NCI-H226 (cell line): ENCODE results near the gene ZNF611.
"Not testable (repeated sequence)": the region's sequence is repeated elsewhere in the genome, so short reads cannot be mapped to it uniquely, and the experiment has no call there.

Experiments used
- DNase-seq: peaks from one replicate; pipeline ENCODE4 v3.0.0-alpha.2; 2015

Gene ZNF611

GRCh38 chr19:52675239-52675638, 59.6 kb downstream of the ZNF611 start:
- not testable (repeated sequence) for DNase-seq

- DNase-seq = peak; percentile 44
Observed at GRCh38 chr19:52673014-52673413, 61.8 kb downstream of the ZNF611 start.

GRCh38 chr19:52670046-52670445, 64.8 kb downstream of the ZNF611 start:
- peak; percentile 55 for DNase-seq

GRCh38 chr19:52669586-52669985, 65.3 kb downstream of the ZNF611 start:
- DNase-seq = no peak

- no peak for DNase-seq
Observed at GRCh38 chr19:52667972-52668371, 66.9 kb downstream of the ZNF611 start.

- no peak for DNase-seq
Observed at GRCh38 chr19:52666506-52666905, 68.3 kb downstream of the ZNF611 start.

GRCh38 chr19:52665529-52665928, 69.3 kb downstream of the ZNF611 start:
- peak; percentile 96 for DNase-seq

- DNase-seq = peak; percentile 77
Observed at GRCh38 chr19:52665027-52665426, 69.8 kb downstream of the ZNF611 start.

GRCh38 chr19:52664461-52664860, 70.4 kb downstream of the ZNF611 start:
- no peak for DNase-seq

GRCh38 chr19:52662631-52663030, 72.2 kb downstream of the ZNF611 start:
- DNase-seq = peak; percentile 89

GRCh38 chr19:52660981-52661380, 73.9 kb downstream of the ZNF611 start:
- peak; percentile 68 for DNase-seq

- no peak for DNase-seq
Observed at GRCh38 chr19:52659013-52659412, 75.8 kb downstream of the ZNF611 start.

GRCh38 chr19:52658595-52658994, 76.2 kb downstream of the ZNF611 start:
- DNase-seq = no peak

- DNase-seq = no peak
Observed at GRCh38 chr19:52653161-52653560, 81.7 kb downstream of the ZNF611 start.
